Measurements from ENCODE around the gene SRSF6.
"Not testable (repeated sequence)": the region's sequence is repeated elsewhere in the genome, so short reads cannot be mapped to it uniquely, and the experiment has no call there.

SRSF6 gene

GRCh38 chr20:43448748-43449535 lies 8.8 kb upstream of the SRSF6 start:
- peak; percentile 66 for DNase-seq (ENCODE audit: low read depth)

- DNase-seq (ENCODE audit: low read depth) = no peak
Observed at GRCh38 chr20:43450841-43451799, 6.6 kb upstream of the SRSF6 start.

GRCh38 chr20:43452404-43453126 lies 5.1 kb upstream of the SRSF6 start:
- no peak for DNase-seq (ENCODE audit: low read depth)

GRCh38 chr20:43456252-43456651 lies 1.4 kb upstream of the SRSF6 start:
- DNase-seq (ENCODE audit: low read depth) = not testable (repeated sequence)

- peak; percentile 95 for DNase-seq (ENCODE audit: low read depth)
Observed at GRCh38 chr20:43456809-43457639, 672 bp upstream of the SRSF6 start.

GRCh38 chr20:43458422-43458924 lies 777 bp downstream of the SRSF6 start:
- peak; percentile 34 for DNase-seq (ENCODE audit: low read depth)

GRCh38 chr20:43459022-43459942 lies 1.6 kb downstream of the SRSF6 start:
- peak; percentile 51 for DNase-seq (ENCODE audit: low read depth)

GRCh38 chr20:43460172-43460829 lies 2.6 kb downstream of the SRSF6 start:
- no peak for DNase-seq (ENCODE audit: low read depth)

- no peak for DNase-seq (ENCODE audit: low read depth)
Observed at GRCh38 chr20:43460830-43461200, 3.1 kb downstream of the SRSF6 start.

- DNase-seq (ENCODE audit: low read depth) = no peak
Observed at GRCh38 chr20:43461894-43462659, 4.4 kb downstream of the SRSF6 start.

GRCh38 chr20:43462660-43463526 lies 5.2 kb downstream of the SRSF6 start:
- DNase-seq (ENCODE audit: low read depth) = no peak

GRCh38 chr20:43463527-43464218 lies 6.0 kb downstream of the SRSF6 start:
- DNase-seq (ENCODE audit: low read depth) = no peak

- no peak for DNase-seq (ENCODE audit: low read depth)
Observed at GRCh38 chr20:43464219-43464790, 6.6 kb downstream of the SRSF6 start.

GRCh38 chr20:43465625-43465943 lies 7.9 kb downstream of the SRSF6 start:
- no peak for DNase-seq (ENCODE audit: low read depth)

- no peak for DNase-seq (ENCODE audit: low read depth)
Observed at GRCh38 chr20:43467589-43467988, 9.9 kb downstream of the SRSF6 start.

- DNase-seq (ENCODE audit: low read depth) = no peak
Observed at GRCh38 chr20:43472671-43473380, 15.1 kb downstream of the SRSF6 start.

GRCh38 chr20:43473381-43473704 lies 15.6 kb downstream of the SRSF6 start:
- DNase-seq (ENCODE audit: low read depth) = no peak

All from ELR (cell line).